HG02623 (cell line): ENCODE results near the gene CDC5L.
A peak's percentile ranks its signal among the peaks of the same experiment; 100 is the strongest.
"Not testable (repeated sequence)": the region's sequence is repeated elsewhere in the genome, so short reads cannot be mapped to it uniquely, and the experiment has no call there.

Experiments
- ATAC-seq: cut with Tn5 transposase; IDR thresholded peaks from one replicate; pipeline ENCODE4 v1.9.1; 2021; ENCODE audit warnings: moderate library complexity; ENCODE audit not compliant: unreplicated experiment

The CDC5L gene

GRCh38 chr6:44387346-44388134 lies at the start of gene CDC5L:
CDC5L (plus strand) TSS chr6:44387706; CDS start chr6:44387824, 118 bp downstream.
- peak; percentile 93 for ATAC-seq

GRCh38 chr6:44338228-44339122 lies 49.0 kb upstream of the CDC5L start:
- peak; percentile 79 for ATAC-seq

GRCh38 chr6:44339301-44339700 lies 48.2 kb upstream of the CDC5L start:
- no peak for ATAC-seq

- no peak for ATAC-seq
Measured at GRCh38 chr6:44339763-44340625, 47.5 kb upstream of the CDC5L start.

- no peak for ATAC-seq
Measured at GRCh38 chr6:44341095-44341890, 46.2 kb upstream of the CDC5L start.

GRCh38 chr6:44342052-44342451 lies 45.5 kb upstream of the CDC5L start:
- ATAC-seq: no peak

GRCh38 chr6:44342489-44342888 lies 45.0 kb upstream of the CDC5L start, which contains the start of gene SPATS1:
SPATS1 (plus strand) TSS chr6:44342650; CDS start chr6:44343096, 446 bp downstream.
- no peak for ATAC-seq

- ATAC-seq: not testable (repeated sequence)
Measured at GRCh38 chr6:44346818-44347217, 40.7 kb upstream of the CDC5L start.

GRCh38 chr6:44349904-44350649 lies 37.4 kb upstream of the CDC5L start:
- ATAC-seq: no peak

GRCh38 chr6:44350650-44350994 lies 36.9 kb upstream of the CDC5L start:
- not testable (repeated sequence) for ATAC-seq

- ATAC-seq: no peak
Measured at GRCh38 chr6:44352259-44352658, 35.2 kb upstream of the CDC5L start.

- ATAC-seq: no peak
Measured at GRCh38 chr6:44353336-44353735, 34.2 kb upstream of the CDC5L start.

- no peak for ATAC-seq
Measured at GRCh38 chr6:44355640-44356039, 31.9 kb upstream of the CDC5L start.

- no peak for ATAC-seq
Measured at GRCh38 chr6:44356487-44356886, 31.0 kb upstream of the CDC5L start.

GRCh38 chr6:44359973-44360372 lies 27.5 kb upstream of the CDC5L start:
- no peak for ATAC-seq

- no peak for ATAC-seq
Measured at GRCh38 chr6:44361947-44362346, 25.6 kb upstream of the CDC5L start.

GRCh38 chr6:44363377-44363926 lies 24.1 kb upstream of the CDC5L start:
- no peak for ATAC-seq

- no peak for ATAC-seq
Measured at GRCh38 chr6:44366781-44367180, 20.7 kb upstream of the CDC5L start.

- no peak for ATAC-seq
Measured at GRCh38 chr6:44367681-44368080, 19.8 kb upstream of the CDC5L start.
